Skeletal muscle tissue (tissue), 4 donors: Measurements from ENCODE around the gene OSBPL7. TPM values are rescaled to one million over a fixed set of nuclear protein-coding genes. Genes with fewer than 3 reads are reported as not detected.
A peak's percentile ranks its signal among the peaks of the same experiment; 100 is the strongest.

ENCODE experiments used
- H3K27ac ChIP-seq: one replicate; pipeline ENCODE4 v1.7.0; 2013; ENCODE audit warnings: mild to moderate bottlenecking, low read depth, low read length, inconsistent platforms
- H3K27me3 ChIP-seq, 3 donors: one replicate each; pipeline ENCODE4 v1.7.0; 2013; ENCODE audit warnings: low read length in 3 of 3; ENCODE audit not compliant: control insufficient read depth in 3 of 3, insufficient read depth in 3 of 3
- H3K36me3 ChIP-seq, 3 donors: one replicate each; pipeline ENCODE4 v1.7.0; 2013; ENCODE audit warnings: low read length in 3 of 3; ENCODE audit not compliant: control insufficient read depth in 3 of 3, insufficient read depth in 3 of 3
- H3K4me1 ChIP-seq, 3 donors: one replicate each; pipeline ENCODE4 v1.7.0; 2013; ENCODE audit warnings: low read length in 3 of 3, mild to moderate bottlenecking in 3 of 3; ENCODE audit not compliant: control insufficient read depth in 3 of 3, insufficient read depth in 3 of 3
- H3K4me3 ChIP-seq, 3 donors: one replicate each; pipeline ENCODE4 v1.7.0; 2013; ENCODE audit warnings: low read length in 3 of 3
- H3K9ac ChIP-seq, 3 donors: one replicate each; pipeline ENCODE4 v1.7.0; 2013; ENCODE audit warnings: low read length in 3 of 3, mild to moderate bottlenecking in 3 of 3, moderate library complexity in 2 of 3, low read depth in 1 of 3
- H3K9me3 ChIP-seq, 3 donors: one replicate each; pipeline ENCODE4 v1.7.0; 2013; ENCODE audit warnings: low read length in 3 of 3; ENCODE audit not compliant: control insufficient read depth in 3 of 3
- total RNA-seq: library from RNA; depleted of rRNA; stranded (reverse); fragments of >200 nt; gene quantifications from one replicate; pipeline ENCODE4 v1.2.3, GENCODE V29; 2014
- donor health status: Osteomylitis.

Gene OSBPL7
- total RNA-seq, 1 donor from 2014 or later, result 8.4 TPM

- peaks cover 10 to 20% (median 13%) of the 10 kb centered on the region in 3 donors for H3K4me1 ChIP-seq
- no peak overlapping the region for H3K27ac ChIP-seq
- H3K4me3 ChIP-seq, result no peak overlapping the region
- H3K27me3 ChIP-seq, result no peaks in the 10 kb centered on the region
- H3K9ac ChIP-seq, result no peak overlapping the region
- no peaks in the 10 kb centered on the region for H3K9me3 ChIP-seq
- peaks cover 0 to 2% (median 0%) of the 10 kb centered on the region in 3 donors for H3K36me3 ChIP-seq
These were observed 19.7 kb downstream of the OSBPL7 start for GRCh38 chr17:47801906-47802305.

DNA sequence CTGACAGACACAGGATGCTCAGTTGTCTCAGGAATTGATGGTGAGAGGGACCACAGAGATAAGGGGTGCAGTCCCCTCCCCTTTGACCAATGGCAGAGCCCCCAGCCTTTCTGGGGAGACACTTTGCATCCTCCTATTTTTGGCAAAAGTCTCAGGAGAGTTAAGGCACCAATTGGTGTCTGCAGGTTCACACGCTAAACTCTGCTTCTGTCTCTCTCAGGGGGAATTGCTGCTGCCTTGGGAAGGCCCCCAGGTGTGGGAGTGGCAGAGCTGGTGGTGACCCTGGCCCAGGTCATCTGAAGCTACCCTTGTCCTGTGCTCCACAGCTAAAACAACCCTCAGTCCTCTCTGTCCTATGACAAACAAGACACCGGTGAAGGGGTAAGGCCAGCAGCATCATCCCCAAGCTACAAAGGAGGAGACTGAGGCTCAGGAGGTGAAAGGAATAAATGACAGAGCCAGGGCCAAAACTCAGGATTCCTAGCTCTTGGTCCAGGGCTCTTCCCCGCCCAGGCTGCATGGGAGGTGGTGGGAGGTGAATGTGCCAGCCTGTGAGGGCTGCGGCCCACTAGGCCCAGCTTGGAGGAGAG is 20.3 kb downstream of the OSBPL7 start:
- Histone ChIP-seq H3K4me1 (peaks cover 6 to 14% (median 8%) of the 10 kb centered on the region in 3 donors), H3K36me3 (no peaks in the 10 kb centered on the region), H3K27ac (no peak overlapping the region), H3K9ac (no peak overlapping the region), H3K4me3 (no peak overlapping the region), H3K9me3 (no peaks in the 10 kb centered on the region), H3K27me3 (no peaks in the 10 kb centered on the region)

DNA sequence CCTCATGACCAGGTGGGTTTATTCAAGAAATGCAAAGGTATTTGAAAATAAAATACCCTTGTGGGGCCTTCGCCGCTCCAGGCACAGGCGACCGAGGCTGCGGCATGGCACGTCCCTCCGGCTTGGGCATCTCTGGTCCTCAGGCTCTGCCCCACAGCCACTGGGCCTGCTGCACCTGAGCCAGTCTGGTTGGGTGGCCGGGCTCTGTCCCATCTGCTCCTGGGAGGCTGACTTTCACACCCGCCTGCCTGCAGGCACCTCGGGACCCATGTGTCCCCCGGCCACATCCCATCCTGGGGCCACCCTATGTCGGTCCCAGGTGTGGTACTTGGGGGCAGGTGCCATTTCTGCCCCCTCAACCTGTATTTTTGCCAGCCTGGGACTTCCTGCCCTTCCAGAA is 20.9 kb downstream of the OSBPL7 start:
- Histone ChIP-seq H3K9me3 (no peaks in the 10 kb centered on the region), H3K27ac (no peak overlapping the region)

GRCh38 chr17:47797797-47798196 is 23.8 kb downstream of the OSBPL7 start:
- Histone ChIP-seq H3K36me3 (no peaks in the 10 kb centered on the region), H3K4me1 (no peaks in the 10 kb centered on the region), H3K27ac (no peak overlapping the region), H3K9ac (no peak overlapping the region), H3K27me3 (peaks cover 4 to 12% (median 7%) of the 10 kb centered on the region in 3 donors), H3K9me3 (no peaks in the 10 kb centered on the region), H3K4me3 (no peak overlapping the region)

More for the DNA sequence above, 20.9 kb downstream of the OSBPL7 start:
- Histone ChIP-seq H3K4me3 (no peak overlapping the region), H3K27me3 (no peaks in the 10 kb centered on the region), H3K9ac (no peak overlapping the region), H3K36me3 (no peaks in the 10 kb centered on the region), H3K4me1 (peaks cover 3 to 8% (median 4%) of the 10 kb centered on the region in 3 donors)

DNA sequence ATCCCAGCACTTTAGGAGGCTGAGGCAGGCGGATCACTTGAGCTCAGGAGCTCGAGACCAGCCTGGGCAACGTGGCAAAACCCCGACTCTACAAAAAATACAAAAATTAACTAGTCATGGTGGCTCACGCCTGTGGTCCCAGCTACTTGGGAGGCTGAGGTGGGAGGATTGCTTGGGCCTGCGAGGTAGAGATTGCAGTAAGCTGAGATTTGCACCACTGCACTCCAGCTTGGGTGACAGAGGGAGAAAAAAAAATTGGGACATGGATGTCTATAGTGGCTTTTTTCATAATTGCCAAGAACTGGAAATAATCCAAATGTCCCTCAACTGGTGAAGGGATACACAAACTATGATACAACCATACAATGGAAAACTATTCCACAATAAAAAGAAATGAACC is 28.6 kb downstream of the OSBPL7 start:
- Histone ChIP-seq H3K27me3 (peaks cover 29 to 38% (median 30%) of the 10 kb centered on the region in 3 donors), H3K9ac (no peak overlapping the region), H3K9me3 (no peaks in the 10 kb centered on the region), H3K36me3 (no peaks in the 10 kb centered on the region), H3K4me3 (no peak overlapping the region), H3K27ac (no peak overlapping the region), H3K4me1 (peaks cover 0 to 9% (median 3%) of the 10 kb centered on the region in 3 donors)

DNA sequence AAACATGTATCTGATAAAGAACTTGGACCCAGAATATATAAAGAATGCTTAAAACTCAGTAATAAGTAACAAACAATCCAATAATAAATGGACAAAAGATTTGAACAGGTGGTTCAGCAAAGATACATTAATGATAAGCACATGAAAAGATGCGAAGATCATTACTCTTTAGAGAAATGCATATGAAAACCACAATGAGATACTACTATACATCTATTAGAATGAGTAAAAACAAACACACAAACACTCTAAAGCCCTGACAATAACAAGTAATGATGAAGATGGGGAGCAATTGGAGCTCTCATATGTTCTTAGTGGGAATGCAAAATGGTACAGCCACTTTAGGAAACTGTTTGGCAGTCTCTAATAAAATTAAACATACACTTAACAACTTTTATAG is 29.1 kb downstream of the OSBPL7 start:
- Histone ChIP-seq H3K9ac (no peak overlapping the region), H3K27ac (no peak overlapping the region), H3K4me3 (no peak overlapping the region), H3K36me3 (no peaks in the 10 kb centered on the region), H3K9me3 (no peaks in the 10 kb centered on the region), H3K4me1 (peaks cover 0 to 9% (median 3%) of the 10 kb centered on the region in 3 donors), H3K27me3 (peaks cover 34 to 38% (median 35%) of the 10 kb centered on the region in 3 donors)

GRCh38 chr17:47791025-47791424 is 30.6 kb downstream of the OSBPL7 start:
- Histone ChIP-seq H3K9ac (no peak overlapping the region), H3K27ac (no peak overlapping the region), H3K36me3 (no peaks in the 10 kb centered on the region), H3K4me1 (peaks cover 0 to 9% (median 3%) of the 10 kb centered on the region in 3 donors), H3K9me3 (no peaks in the 10 kb centered on the region), H3K27me3 (peaks cover 35 to 38% (median 37%) of the 10 kb centered on the region in 3 donors), H3K4me3 (no peak overlapping the region)

GRCh38 chr17:47789611-47790561 is 31.7 kb downstream of the OSBPL7 start:
- Histone ChIP-seq H3K36me3 (no peaks in the 10 kb centered on the region), H3K27ac (no peak overlapping the region), H3K4me3 (peak overlapping the region in 2 of 3 donors; percentile 42 to 46)

GRCh38 chr17:47785538-47786123 is 36.0 kb downstream of the OSBPL7 start:
- Histone ChIP-seq H3K9ac (no peak overlapping the region), H3K9me3 (no peaks in the 10 kb centered on the region), H3K27ac (no peak overlapping the region), H3K36me3 (no peaks in the 10 kb centered on the region), H3K4me3 (no peak overlapping the region), H3K4me1 (peaks cover 0 to 9% (median 3%) of the 10 kb centered on the region in 3 donors), H3K27me3 (peaks cover 17 to 42% (median 34%) of the 10 kb centered on the region in 3 donors)

More at GRCh38 chr17:47789611-47790561, 31.7 kb downstream of the OSBPL7 start:
- H3K27me3 ChIP-seq, result peaks cover 38 to 44% (median 39%) of the 10 kb centered on the region in 3 donors
- H3K9ac ChIP-seq, result peak overlapping the region in 1 of 3 donors; percentile 45
- H3K9me3 ChIP-seq, result no peaks in the 10 kb centered on the region
- H3K4me1 ChIP-seq, result peaks cover 0 to 9% (median 3%) of the 10 kb centered on the region in 3 donors
